ENCODE measurements around the gene ZNF195. TPM values are rescaled to one million over a fixed set of nuclear protein-coding genes. Genes with fewer than 3 reads are reported as not detected.
"Not testable (repeated sequence)": the region's sequence is repeated elsewhere in the genome, so short reads cannot be mapped to it uniquely, and the experiment has no call there.

Gene ZNF195
- total RNA-seq, 1 donor = 15.2 TPM

DNA sequence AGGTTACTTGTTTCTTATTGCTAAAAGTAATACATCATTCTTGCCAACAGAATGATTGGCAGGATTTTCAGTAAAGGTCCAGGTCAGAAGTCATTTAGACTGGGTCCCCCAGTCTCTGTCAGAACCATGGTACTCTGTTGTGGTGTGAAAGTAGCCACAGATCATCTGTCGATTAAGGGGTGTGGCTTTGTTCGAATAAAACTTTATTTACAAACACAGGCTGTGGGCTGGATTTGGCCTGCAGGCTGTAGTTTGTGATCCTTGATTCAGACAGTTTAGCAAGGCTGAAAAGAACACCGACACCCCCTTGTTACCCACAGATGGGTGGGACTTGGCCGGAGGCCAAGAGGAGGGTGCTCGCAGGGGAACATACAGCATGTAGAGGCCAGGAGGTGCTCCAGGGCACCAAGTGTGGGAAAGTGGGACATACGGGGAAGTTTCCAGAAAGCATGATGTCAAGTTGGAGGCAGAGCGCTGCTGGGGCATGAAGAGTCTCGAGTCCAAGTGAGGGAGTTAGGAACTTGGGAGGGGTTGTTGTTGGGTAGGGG is 29.2 kb upstream of the ZNF195 start:
- not testable (repeated sequence) for H3K4me1 ChIP-seq (ENCODE audit: insufficient read depth, low read length); H3K4me3 ChIP-seq (ENCODE audit: low read length); H3K9me3 ChIP-seq (ENCODE audit: low read depth, low read length); H3K27me3 ChIP-seq (ENCODE audit: insufficient read depth, low read length)

DNA sequence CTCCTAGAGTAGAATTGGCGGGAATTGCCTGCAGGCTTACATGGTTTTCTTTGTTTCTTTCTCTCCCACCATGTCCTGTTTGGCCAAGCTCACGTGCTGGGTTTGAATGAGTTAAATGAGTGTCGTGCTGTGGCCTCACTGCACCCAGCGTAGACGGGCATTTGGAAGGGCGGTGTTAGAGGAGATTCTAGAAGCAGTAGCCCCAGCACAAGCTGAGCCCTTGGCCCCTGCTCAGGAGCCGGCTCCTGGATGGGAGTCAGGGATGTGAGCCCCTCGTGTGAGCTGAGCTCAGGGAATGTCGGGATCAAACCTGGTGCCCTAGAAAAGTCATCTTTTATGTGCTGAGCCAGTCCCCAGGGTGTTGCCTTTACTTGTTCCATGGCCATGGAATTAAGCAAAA is 28.0 kb upstream of the ZNF195 start:
- not testable (repeated sequence) for H3K9me3 ChIP-seq (ENCODE audit: low read depth, low read length); H3K4me1 ChIP-seq (ENCODE audit: insufficient read depth, low read length); H3K4me3 ChIP-seq (ENCODE audit: low read length); H3K27me3 ChIP-seq (ENCODE audit: insufficient read depth, low read length)

DNA sequence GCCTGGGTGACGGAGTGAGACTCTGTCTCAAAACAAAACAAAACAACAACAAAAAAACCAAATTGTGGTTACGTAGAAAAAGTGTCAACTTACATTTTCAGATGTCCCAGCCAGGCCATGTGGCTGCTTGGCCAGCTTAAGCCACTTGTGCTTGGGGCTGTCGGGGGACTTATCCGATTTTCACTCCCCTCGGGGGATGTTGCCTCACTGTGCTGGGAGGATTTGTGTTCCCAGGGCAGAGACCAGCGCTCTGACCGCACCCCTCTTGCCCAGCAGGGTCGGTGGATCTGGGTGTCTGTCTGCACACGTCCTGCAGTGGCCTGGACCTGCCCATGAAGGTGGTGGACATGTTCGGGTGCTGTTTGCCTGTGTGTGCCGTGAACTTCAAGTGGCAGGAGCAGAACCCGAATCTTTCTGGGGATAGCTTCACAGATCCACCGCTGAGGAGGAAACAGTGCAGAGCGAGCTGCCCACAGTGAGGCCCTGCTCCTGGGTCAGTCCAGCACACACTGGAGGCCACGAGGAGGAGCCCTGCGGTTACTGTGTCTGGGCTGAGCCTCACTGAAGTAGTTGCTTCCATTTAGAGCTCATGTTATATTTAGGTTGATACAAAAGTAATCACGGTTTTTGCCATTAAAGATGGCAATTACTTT is 27.4 kb upstream of the ZNF195 start:
- not testable (repeated sequence) for H3K27me3 ChIP-seq (ENCODE audit: insufficient read depth, low read length); H3K4me1 ChIP-seq (ENCODE audit: insufficient read depth, low read length); H3K4me3 ChIP-seq (ENCODE audit: low read length); H3K9me3 ChIP-seq (ENCODE audit: low read depth, low read length)

DNA sequence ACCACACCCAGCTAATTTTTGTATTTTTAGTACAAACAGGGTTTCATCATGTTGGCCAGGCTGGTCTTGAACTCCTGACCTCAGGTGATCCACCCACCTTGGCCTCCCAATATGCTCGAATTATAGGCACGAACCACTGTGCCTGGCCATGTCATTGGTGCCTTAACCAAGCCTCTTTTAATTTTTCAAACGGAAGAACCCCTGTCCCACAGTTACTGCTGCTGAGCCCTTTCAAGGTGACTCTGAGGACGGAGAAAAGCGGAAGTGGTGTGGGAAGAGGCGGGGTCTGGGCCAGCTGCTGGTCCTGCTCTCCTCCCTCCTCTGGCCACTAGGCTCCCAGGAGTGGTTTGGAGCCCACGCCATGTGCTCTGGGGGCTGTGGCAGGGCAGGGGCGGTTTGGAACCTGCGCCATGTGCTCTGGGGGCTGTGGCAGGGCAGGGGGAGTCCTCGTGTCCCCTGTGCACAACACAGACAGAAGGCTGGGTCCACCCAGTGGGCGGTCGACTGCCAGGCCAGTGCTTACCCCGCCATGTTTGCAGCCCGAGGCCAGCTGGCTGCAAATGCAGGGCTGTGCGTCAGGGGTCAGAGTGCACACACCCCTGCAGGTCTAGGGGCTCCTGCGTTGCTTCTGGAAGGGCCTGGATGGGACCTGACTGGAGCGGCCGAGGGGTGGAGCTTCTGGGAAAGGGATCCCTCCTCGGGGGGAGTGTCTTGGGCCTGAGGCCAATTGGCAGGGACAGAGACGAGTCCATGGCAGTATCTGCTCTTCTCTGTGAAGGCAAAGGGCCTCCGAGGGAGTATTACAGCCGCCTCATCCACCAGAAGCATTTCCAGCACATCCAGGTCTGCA is 25.4 kb upstream of the ZNF195 start:
- not testable (repeated sequence) for H3K27me3 ChIP-seq (ENCODE audit: insufficient read depth, low read length); H3K4me1 ChIP-seq (ENCODE audit: insufficient read depth, low read length); H3K4me3 ChIP-seq (ENCODE audit: low read length); H3K9me3 ChIP-seq (ENCODE audit: low read depth, low read length)

DNA sequence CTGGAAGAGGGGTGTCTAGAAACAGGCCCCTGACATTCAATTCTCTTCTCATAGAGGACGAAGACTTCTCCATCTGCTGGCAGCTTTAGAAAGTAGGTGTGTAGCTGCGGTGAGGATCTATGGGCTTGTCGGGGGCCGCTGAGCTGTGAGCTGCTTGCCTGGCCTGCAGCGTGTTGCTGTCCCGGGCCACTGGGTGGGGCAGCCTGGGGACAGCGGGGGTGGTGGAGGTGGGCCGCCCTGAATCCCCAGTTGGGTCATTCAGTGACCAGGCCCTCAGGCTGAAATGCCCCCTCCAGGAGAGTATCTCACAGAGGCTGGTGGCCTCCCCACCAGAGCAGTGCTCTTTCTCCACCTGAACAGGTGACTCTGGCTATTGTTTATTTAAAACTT is 23.9 kb upstream of the ZNF195 start:
- not testable (repeated sequence) for H3K4me1 ChIP-seq (ENCODE audit: insufficient read depth, low read length); H3K9me3 ChIP-seq (ENCODE audit: low read depth, low read length); H3K4me3 ChIP-seq (ENCODE audit: low read length); H3K27me3 ChIP-seq (ENCODE audit: insufficient read depth, low read length)

DNA sequence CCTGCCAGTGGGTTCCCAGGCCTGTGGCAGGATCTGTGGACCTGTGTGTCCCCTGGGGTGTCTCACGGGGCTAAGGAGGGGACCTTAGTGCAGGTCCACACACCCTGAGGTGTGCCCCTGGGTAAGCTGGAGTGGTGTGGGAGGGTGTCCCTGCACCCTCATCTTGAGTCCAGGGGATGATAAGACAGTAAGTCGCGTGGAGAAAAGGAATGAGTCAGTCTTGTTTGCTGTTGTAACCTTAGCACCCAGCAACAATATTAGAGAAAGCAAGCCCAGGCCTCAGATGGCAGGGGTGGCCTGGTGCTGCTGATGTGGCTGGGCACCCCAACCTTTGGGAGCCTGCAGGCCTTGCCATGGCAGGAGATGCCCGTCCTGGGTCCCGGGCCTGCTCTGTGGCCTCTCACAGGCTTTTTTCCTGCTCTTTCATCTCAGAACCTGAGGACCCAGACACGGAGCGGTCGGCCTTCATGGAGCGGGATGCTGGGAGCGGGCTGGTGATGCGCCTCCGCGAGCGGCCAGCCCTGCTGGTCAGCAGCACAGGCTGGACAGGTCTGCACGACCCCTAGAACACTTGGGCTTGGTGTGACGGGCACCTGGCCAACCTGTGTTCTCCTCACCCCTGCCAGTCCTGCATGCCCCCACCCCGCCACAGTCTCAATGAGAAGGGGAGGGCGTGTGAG is 23.4 kb upstream of the ZNF195 start:
- H3K27me3 ChIP-seq (ENCODE audit: insufficient read depth, low read length); H3K4me3 ChIP-seq (ENCODE audit: low read length); H3K4me1 ChIP-seq (ENCODE audit: insufficient read depth, low read length); H3K9me3 ChIP-seq (ENCODE audit: low read depth, low read length): not testable (repeated sequence)

DNA sequence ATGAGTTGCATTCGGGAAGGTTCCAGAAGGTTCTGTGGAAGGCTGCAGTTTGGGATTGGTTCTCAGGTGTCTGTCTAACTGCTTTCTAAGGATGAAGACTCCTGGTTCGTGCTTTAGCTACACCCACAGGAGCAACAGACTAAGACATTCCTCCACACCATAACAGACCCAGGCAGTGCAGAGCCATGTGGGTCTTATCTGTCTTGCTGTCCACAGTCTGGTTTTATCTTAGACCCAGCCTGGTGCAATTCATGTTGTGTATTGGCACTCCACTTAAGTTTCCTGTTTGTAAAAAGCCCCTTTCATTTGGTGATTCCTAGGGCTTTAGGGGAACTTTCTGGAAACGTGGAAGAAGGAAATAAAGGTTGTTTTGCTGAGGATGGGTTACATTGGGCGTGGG is 22.1 kb upstream of the ZNF195 start:
- not testable (repeated sequence) for H3K27me3 ChIP-seq (ENCODE audit: insufficient read depth, low read length); H3K4me1 ChIP-seq (ENCODE audit: insufficient read depth, low read length); H3K9me3 ChIP-seq (ENCODE audit: low read depth, low read length); H3K4me3 ChIP-seq (ENCODE audit: low read length)

DNA sequence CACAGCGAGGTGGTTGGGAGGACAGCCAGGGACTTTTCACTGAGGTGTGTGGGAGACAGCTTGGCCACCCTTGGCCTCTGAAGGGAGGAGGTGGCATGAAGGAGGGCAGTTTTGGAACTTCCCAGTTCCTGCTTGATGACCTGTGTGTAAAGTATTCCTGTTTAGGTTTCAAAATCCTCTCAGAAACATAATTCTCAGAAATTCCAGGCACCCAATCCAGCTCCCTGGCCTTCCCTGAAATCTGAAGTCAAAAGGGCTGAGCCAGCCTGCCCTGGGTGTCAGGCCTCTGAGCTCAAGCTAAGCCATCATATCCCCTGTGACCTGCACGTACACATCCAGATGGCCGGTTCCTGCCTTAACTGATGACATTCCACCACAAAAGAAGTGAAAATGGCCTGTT is 19.6 kb upstream of the ZNF195 start:
- H3K4me1 ChIP-seq (ENCODE audit: insufficient read depth, low read length); H3K27me3 ChIP-seq (ENCODE audit: insufficient read depth, low read length); H3K4me3 ChIP-seq (ENCODE audit: low read length); H3K9me3 ChIP-seq (ENCODE audit: low read depth, low read length): not testable (repeated sequence)

DNA sequence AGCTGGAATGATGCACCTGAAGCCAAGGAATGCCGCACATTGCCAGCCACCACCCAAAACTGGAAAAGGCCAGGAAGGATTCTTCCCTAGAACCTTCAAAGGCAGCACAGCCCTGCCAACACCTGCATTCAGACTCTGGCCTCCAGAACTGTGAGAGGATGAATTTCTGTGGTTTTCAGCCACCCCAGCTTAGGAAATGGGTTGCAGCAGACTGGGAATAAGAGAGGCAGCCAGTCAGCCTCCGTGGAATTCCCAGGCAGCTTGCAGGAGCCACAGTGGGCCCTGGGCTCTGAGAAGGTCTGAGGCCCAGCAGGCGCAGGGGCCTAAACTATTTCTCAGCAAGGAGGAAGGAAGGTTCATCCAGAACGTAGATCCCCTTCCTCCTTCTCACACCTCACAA is 19.2 kb upstream of the ZNF195 start:
- H3K27me3 ChIP-seq (ENCODE audit: insufficient read depth, low read length); H3K4me1 ChIP-seq (ENCODE audit: insufficient read depth, low read length); H3K4me3 ChIP-seq (ENCODE audit: low read length): not testable (repeated sequence)

DNA sequence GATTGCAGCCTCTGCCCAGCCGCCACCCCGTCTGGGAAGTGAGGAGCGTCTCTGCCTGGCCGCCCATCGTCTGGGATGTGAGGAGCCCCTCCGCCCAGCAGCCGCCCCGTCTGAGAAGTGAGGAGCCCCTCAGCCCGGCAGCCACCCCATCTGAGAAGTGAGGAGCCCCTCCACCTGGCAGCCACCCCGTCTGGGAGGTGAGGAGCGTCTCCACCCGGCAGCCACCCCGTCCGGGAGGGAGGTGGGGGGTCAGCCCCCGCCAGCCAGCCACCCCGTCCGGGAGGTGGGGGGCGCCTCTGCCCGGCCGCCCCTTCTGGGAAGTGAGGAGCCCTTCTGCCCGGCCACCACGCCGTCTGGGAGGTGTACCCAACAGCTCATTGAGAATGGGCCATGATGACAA is 18.3 kb upstream of the ZNF195 start:
- not testable (repeated sequence) for H3K27me3 ChIP-seq (ENCODE audit: insufficient read depth, low read length); H3K4me3 ChIP-seq (ENCODE audit: low read length); H3K4me1 ChIP-seq (ENCODE audit: insufficient read depth, low read length); H3K9me3 ChIP-seq (ENCODE audit: low read depth, low read length)

More for the DNA sequence above, 19.2 kb upstream of the ZNF195 start:
- not testable (repeated sequence) for H3K9me3 ChIP-seq (ENCODE audit: low read depth, low read length)

DNA sequence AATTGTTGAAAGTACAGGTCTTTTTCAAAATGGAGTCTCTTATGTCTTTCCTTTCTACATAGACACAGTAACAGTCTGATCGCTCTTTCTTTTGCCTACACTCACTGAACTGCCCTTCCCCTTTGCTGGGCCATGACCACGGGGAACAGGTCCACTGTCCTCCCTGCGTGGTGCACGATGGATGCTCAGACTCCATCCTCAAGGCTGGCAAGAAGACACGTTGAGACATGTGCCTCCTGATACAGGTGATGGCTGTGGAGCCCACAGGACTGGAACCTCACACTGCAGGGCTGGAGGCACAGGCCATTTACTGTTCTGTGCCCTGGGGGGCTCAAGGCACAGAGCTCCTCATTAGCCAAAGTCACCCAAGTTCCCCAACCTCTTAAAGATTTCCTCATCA is 16.5 kb upstream of the ZNF195 start:
- H3K4me3 ChIP-seq (ENCODE audit: low read length); H3K9me3 ChIP-seq (ENCODE audit: low read depth, low read length); H3K27me3 ChIP-seq (ENCODE audit: insufficient read depth, low read length); H3K4me1 ChIP-seq (ENCODE audit: insufficient read depth, low read length): not testable (repeated sequence)

DNA sequence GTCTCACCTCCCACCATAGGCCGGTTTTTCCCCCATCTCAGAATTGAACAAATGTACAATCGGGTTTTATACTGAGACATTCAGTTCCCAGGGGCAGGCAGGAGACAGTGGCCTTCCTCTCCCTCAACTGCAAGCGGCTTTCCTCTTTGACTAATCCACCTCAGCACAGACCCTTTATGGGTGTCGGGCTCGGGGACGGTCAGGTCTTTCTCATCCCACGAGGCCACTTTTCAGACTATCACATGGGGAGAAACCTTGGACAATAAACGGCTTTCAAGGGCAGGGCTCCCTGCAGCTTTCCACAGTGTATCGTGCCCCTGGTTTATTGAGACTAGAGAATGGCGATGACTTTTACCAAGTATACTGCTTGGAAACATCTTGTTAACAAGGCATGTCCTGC is 16.0 kb upstream of the ZNF195 start:
- H3K9me3 ChIP-seq (ENCODE audit: low read depth, low read length); H3K4me1 ChIP-seq (ENCODE audit: insufficient read depth, low read length); H3K27me3 ChIP-seq (ENCODE audit: insufficient read depth, low read length); H3K4me3 ChIP-seq (ENCODE audit: low read length): not testable (repeated sequence)

DNA sequence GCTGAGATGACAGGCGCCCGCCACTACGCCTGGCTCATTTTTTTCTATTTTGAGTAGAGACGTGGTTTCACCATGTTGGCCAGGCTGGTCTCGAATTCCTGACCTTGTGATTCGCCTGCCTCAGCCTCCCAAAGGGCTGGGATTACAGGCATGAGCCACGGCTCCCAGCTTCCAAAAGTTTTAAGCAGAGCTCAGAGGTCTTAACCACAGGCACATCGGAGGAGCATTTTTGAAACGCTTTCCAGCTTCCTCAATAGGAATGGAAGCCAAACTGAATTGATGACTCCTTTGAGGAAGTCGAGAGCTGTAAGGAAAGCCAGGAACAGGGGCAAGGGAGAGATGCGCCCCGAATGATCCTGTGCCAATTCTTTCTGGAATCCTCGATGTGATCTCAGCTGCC is 14.5 kb upstream of the ZNF195 start:
- not testable (repeated sequence) for H3K4me1 ChIP-seq (ENCODE audit: insufficient read depth, low read length); H3K9me3 ChIP-seq (ENCODE audit: low read depth, low read length); H3K27me3 ChIP-seq (ENCODE audit: insufficient read depth, low read length); H3K4me3 ChIP-seq (ENCODE audit: low read length)

DNA sequence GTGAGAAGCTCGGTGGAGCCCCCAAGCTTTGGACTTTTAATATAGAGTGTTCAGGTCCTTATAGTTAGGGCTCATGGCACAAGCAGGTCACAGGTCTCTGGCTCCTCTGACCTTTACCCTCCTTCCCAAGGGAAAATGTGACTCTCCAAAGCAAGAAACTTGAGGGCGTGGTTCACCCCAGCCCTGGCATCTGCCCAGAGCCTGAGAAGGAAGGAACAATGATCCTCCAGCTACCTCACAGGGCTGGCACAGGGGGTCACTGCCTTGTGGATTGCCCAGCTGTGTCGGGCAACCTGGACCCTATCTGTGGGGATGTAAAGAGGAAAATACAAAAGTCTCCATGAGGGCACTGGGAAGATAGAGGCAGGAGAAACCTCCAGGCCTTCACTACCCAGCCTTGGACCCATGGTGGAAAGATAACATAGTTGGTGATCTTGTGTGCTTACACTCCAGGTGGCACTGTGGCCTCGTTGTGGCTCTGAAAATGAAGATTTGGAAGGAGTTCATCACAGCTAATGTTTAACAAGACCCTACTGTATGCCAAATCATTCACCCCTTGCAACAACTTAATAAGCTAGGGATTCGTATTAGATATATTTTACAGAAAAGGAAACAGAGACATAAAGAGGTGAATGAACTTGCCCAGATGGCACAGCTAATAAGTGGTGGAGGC is 3.8 kb upstream of the ZNF195 start:
- Histone ChIP-seq H3K27me3 (ENCODE audit: insufficient read depth, low read length) (no peaks in the 10 kb centered on the region), H3K4me3 (ENCODE audit: low read length) (no peak overlapping the region)

DNA sequence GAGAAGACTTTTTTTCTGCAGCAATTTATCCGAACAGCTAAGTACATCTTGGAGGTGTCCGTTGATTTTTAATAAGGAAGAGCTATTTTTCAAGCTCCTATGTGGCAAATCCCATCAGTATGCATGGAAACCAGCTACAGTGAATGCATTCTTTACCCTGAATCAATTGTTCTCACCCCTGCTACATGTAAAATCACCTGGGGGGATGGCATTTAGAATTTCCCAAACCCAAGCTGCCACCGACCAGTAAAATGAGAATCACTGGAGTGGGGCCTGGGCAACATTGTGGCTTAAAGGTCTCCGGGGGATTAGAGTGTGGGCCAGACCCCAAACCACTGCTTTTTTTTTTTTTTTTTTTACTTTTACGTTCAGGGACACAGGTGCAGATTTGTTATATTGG is 2.8 kb upstream of the ZNF195 start:
- peaks cover 23% of the 10 kb centered on the region for H3K4me1 ChIP-seq (ENCODE audit: insufficient read depth, low read length)
- H3K27me3 ChIP-seq (ENCODE audit: insufficient read depth, low read length) = no peaks in the 10 kb centered on the region
- H3K9me3 ChIP-seq (ENCODE audit: low read depth, low read length) = no peaks in the 10 kb centered on the region

More for the DNA sequence above, 3.8 kb upstream of the ZNF195 start:
- H3K9me3 ChIP-seq (ENCODE audit: low read depth, low read length) = no peaks in the 10 kb centered on the region
- peaks cover 15% of the 10 kb centered on the region for H3K4me1 ChIP-seq (ENCODE audit: insufficient read depth, low read length)

More for the DNA sequence above, 2.8 kb upstream of the ZNF195 start:
- no peak overlapping the region for H3K4me3 ChIP-seq (ENCODE audit: low read length)
